ENCODE measurements around the gene FYB2.
A peak's percentile ranks its signal among the peaks of the same experiment; 100 is the strongest.

FYB2 gene

GRCh38 chr1:56709269-56709880 is 109.8 kb downstream of the FYB2 start:
- Histone ChIP-seq H3K4me1 (ENCODE audit: control insufficient read depth in 1 of 2, insufficient read depth in 1 of 2, low read depth in 1 of 2, low read length in 1 of 2) (no peaks in the 10 kb centered on the region), H3K4me3 (ENCODE audit: low read depth in 1 of 2, low read length in 1 of 2) (no peak overlapping the region), H3K27me3 (peaks cover 13% of the 10 kb centered on the region), H3K36me3 (no peaks in the 10 kb centered on the region), H3K27ac (no peak overlapping the region), H3K9me3 (no peaks in the 10 kb centered on the region)
- TF ChIP-seq CTCF (IDR thresholded peaks at IDR 0.05) = peak; percentile 21

GRCh38 chr1:56707379-56707778 is 111.8 kb downstream of the FYB2 start:
- Histone ChIP-seq H3K36me3 (no peaks in the 10 kb centered on the region), H3K27ac (no peak overlapping the region), H3K4me1 (ENCODE audit: control insufficient read depth in 1 of 2, insufficient read depth in 1 of 2, low read depth in 1 of 2, low read length in 1 of 2) (no peaks in the 10 kb centered on the region), H3K27me3 (peaks cover 19% of the 10 kb centered on the region), H3K9me3 (no peaks in the 10 kb centered on the region), H3K4me3 (ENCODE audit: low read depth in 1 of 2, low read length in 1 of 2) (no peak overlapping the region)
- no peak for TF ChIP-seq CTCF (IDR thresholded peaks at IDR 0.05)

- Histone ChIP-seq H3K4me3 (ENCODE audit: low read depth in 1 of 2, low read length in 1 of 2) (no peak overlapping the region), H3K36me3 (no peaks in the 10 kb centered on the region), H3K4me1 (ENCODE audit: control insufficient read depth in 1 of 2, insufficient read depth in 1 of 2, low read depth in 1 of 2, low read length in 1 of 2) (no peaks in the 10 kb centered on the region), H3K27ac (no peak overlapping the region), H3K9me3 (no peaks in the 10 kb centered on the region), H3K27me3 (peaks cover 19% of the 10 kb centered on the region)
- no peak for TF ChIP-seq CTCF (IDR thresholded peaks at IDR 0.05)
Observed at GRCh38 chr1:56703747-56704146, 115.5 kb downstream of the FYB2 start.

GRCh38 chr1:56696663-56697062 is 122.5 kb downstream of the FYB2 start:
- no peaks in the 10 kb centered on the region for H3K9me3 ChIP-seq
- H3K27me3 ChIP-seq = no peaks in the 10 kb centered on the region
- H3K27ac ChIP-seq = no peak overlapping the region
- TF ChIP-seq CTCF (IDR thresholded peaks at IDR 0.05) = no peak
- no peaks in the 10 kb centered on the region for H3K4me1 ChIP-seq (ENCODE audit: control insufficient read depth in 1 of 2, insufficient read depth in 1 of 2, low read depth in 1 of 2, low read length in 1 of 2)
- H3K4me3 ChIP-seq (ENCODE audit: low read depth in 1 of 2, low read length in 1 of 2) = no peak overlapping the region
- no peaks in the 10 kb centered on the region for H3K36me3 ChIP-seq

- no peak overlapping the region for H3K4me3 ChIP-seq (ENCODE audit: low read depth in 1 of 2, low read length in 1 of 2)
- H3K36me3 ChIP-seq = no peaks in the 10 kb centered on the region
- H3K27ac ChIP-seq = no peak overlapping the region
- H3K4me1 ChIP-seq (ENCODE audit: control insufficient read depth in 1 of 2, insufficient read depth in 1 of 2, low read depth in 1 of 2, low read length in 1 of 2) = no peaks in the 10 kb centered on the region
- no peaks in the 10 kb centered on the region for H3K9me3 ChIP-seq
- no peak for TF ChIP-seq CTCF (IDR thresholded peaks at IDR 0.05)
- no peaks in the 10 kb centered on the region for H3K27me3 ChIP-seq
Observed at GRCh38 chr1:56688522-56689026, 130.6 kb downstream of the FYB2 start.
